HG03432 (cell line): ENCODE data around the gene RAB9A.
"Not testable (repeated sequence)": the region's sequence is repeated elsewhere in the genome, so short reads cannot be mapped to it uniquely, and the experiment has no call there.

Experiments
- ATAC-seq: cut with Tn5 transposase; IDR thresholded peaks from one replicate; pipeline ENCODE4 v1.9.1; 2021; ENCODE audit warnings: mild to moderate bottlenecking, moderate library complexity; ENCODE audit not compliant: unreplicated experiment

Gene RAB9A

GRCh38 chrX:13699183-13699826, 10.4 kb downstream of the RAB9A start:
- ATAC-seq = peak; percentile 67

DNA sequence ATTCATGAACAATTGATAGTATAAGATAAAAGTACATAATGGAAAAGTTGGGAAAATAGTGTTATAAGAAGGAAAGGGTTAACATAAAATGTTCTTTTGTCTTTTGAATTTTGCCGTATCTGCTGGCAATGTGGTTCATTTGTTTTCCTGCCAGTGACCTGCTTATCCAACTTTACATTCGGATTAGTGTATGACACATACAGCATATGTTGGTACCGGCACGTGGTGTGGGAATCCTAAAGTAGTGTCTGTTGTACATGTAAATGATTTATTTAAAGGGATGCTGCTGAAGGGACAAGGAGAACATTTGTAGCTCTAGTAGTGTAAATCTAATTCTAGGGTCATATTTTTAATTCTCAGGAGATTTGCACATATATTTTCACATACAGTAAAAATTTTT, 11.5 kb downstream of the RAB9A start:
- ATAC-seq = no peak

GRCh38 chrX:13702111-13702789, 13.3 kb downstream of the RAB9A start:
- ATAC-seq = no peak

- no peak for ATAC-seq
Measured at GRCh38 chrX:13703135-13703534, 14.2 kb downstream of the RAB9A start.

DNA sequence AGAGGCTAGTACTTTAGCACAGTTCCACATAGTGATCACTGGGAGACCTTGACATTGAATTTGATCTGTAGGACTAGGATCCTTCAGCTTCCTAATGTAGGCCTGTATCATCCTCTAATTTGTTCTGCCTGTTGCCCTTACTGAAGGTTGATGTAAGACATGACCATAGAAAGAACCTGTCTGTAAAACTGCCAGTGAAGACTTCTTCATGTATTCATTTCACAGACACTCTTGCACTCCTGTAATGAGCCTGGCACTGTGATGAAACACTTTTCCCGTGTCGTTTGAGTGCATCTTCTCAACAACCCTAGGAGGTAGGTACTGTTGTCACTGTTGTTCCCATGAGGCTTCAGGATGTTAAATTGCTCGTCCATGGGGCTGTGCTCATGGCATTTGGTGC, 14.7 kb downstream of the RAB9A start:
- ATAC-seq = no peak

GRCh38 chrX:13711141-13711540, 22.2 kb downstream of the RAB9A start:
- no peak for ATAC-seq

DNA sequence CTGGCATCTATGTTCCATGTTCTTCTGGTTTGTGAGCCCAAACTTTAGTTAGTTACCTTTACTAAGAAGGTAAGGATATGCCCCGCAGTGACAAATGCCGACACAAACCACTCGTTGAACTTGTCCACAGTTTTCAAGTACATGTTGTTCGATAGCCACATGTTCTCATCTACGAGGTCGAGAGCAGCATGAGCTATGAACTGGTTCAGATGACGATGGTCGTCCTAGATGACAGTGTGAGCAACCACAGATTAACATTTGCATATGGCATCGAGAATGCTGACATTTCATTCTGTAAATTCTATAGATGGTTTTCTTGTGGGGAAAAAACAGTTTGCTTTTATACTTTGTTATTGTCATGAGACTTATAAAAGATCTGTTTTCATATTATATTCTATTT, 27.5 kb downstream of the RAB9A start:
- no peak for ATAC-seq

DNA sequence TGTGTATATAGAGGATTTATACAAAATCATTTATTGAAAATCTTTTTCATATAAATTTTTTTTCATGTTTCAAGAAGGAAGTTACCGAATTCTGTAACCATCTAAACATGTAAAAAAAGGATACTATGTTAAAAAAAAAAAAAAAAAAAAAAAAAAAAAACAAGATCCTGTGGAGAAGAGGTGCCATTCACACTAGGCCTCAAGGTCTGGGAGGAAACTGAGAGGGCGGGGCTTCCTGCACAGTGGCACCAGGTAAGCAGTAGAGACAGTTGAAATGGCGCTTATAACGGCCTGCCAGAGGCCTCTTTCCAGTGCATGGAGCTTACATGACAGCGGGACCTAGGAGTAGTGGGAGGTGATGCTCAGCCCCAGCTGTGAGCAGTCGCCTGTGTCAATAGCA, 28.0 kb downstream of the RAB9A start:
- ATAC-seq = no peak

DNA sequence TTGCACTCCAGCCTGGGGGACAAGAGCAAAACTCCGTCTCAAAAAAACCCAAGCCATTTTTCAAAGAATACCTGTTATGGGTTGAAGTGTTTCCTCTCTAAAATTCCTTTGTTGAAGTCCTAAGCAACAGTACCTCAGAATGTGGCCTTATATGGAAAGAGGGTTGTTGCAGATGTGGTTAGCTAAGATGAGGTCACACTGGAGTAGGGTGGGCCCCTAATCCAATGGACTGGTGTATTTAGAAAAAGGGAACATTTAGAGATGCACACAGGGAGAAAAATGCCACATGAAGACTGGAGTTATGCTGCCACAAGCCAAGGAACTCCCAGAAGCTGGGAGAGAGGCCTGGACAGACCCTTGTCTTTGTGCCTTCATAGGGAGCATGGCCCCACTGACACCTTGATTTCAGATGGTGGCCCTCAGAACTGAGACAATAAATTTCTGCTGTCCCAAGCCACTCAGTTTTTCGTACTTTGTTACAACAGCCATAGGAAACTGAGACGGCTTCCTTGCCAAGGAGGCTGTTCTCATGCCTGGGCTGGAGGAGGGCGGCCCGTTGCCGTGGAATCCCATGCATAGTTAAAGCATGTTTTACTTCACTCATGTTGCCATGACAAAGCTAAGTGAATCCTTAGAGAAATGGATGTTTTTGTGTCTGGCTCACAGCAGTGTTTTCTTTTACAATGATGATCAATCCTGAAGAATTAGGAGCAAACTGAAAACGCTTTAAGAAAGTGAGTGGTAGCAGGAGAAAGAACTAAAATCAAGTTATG, 29.0 kb downstream of the RAB9A start:
- ATAC-seq = no peak

- ATAC-seq = no peak
Measured at GRCh38 chrX:13719192-13719856, 30.4 kb downstream of the RAB9A start.

GRCh38 chrX:13721371-13721770, 32.4 kb downstream of the RAB9A start:
- no peak for ATAC-seq

- no peak for ATAC-seq
Measured at GRCh38 chrX:13721819-13722519, 33.0 kb downstream of the RAB9A start.

DNA sequence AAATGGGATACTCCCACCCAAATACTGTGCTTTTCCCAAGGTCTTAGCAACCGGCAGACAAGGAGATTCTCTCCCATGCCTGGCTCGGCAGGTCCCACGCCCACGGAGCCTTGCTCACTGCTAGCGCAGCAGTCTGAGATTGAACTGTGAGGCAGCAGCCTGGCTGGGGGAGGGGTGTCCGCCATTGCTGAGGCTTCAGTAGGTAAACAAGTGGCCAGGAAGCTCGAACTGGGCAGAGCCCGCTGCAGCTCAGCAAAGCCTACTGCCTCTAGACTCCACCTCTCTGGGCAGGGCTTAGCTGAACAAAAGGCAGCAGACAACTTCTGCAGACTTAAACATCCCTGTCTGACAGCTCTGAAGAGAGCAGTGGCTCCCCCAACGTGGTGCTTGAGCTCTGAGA, 36.0 kb downstream of the RAB9A start:
- not testable (repeated sequence) for ATAC-seq

DNA sequence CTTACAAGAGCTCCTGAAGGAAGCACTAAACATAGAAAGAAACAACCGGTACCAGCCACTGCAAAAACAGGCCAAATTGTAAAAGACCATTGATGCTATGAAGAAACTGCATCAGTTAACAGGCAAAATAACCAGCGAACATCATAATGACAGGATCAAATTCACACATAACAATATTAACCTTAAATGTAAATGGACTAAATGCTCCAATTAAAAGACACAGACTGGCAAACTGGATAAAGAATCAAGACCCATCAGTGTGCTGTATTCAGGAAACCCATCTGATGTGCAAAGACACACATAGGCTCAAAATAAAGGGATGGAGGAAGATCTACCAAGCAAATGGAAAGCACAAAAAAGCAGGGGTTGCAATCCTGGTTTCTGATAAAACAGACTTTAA, 37.7 kb downstream of the RAB9A start:
- not testable (repeated sequence) for ATAC-seq

DNA sequence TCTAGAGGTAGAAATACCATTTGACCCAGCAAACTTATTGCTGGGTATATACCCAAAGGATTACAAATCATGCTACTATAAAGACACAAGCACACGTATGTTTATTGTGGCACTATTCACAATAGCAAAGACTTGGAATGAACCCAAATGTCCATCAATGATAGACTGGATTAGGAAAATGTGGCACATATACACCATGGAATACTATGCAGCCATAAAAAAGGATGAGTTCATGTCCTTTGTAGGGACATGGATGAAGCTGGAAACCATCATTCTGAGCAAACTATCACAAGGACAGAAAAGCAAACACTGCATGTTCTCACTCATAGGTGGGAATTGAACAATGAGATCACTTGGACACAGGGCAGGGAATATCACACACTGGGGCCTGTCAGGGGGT, 41.6 kb downstream of the RAB9A start:
- ATAC-seq = not testable (repeated sequence)

DNA sequence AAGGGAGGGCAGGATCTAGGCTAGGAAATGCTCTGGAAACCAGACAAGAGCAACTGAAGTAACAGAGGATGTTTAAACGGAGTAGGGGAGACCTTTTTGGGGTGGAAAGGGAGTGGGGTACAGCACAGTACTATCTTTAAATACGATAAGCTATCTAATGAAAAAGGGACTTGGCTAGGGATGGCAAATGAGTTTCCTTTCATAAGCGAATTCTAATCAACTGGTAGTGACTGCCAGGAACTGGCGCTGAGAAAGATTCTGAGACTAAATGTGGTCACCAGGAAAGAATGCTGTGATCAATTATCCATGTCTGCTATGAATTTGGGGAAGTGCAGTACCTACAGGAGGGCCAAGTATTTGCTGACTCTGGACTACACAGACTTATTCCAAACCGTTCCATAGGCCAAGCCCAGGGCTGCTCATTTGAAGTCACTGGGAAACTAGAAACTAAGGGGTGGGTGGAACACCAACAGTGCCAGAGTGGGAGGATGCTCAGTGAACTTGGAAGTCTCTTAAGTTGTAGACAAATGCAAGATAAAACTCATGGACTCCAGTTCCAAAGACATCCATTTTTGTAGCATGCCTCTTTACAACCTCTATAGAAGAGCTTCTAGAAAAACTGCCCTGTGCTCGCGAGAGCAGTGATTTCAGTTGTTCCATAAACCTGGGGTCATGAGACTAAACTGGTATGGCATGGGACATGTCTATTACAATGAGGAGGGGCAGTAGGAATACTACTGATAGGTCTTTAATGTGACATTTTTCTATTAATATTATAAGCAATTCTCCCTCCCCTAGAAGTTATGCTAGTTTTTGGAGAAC, 43.5 kb downstream of the RAB9A start:
- ATAC-seq = no peak

GRCh38 chrX:13733506-13733905, 44.6 kb downstream of the RAB9A start:
- ATAC-seq = no peak

DNA sequence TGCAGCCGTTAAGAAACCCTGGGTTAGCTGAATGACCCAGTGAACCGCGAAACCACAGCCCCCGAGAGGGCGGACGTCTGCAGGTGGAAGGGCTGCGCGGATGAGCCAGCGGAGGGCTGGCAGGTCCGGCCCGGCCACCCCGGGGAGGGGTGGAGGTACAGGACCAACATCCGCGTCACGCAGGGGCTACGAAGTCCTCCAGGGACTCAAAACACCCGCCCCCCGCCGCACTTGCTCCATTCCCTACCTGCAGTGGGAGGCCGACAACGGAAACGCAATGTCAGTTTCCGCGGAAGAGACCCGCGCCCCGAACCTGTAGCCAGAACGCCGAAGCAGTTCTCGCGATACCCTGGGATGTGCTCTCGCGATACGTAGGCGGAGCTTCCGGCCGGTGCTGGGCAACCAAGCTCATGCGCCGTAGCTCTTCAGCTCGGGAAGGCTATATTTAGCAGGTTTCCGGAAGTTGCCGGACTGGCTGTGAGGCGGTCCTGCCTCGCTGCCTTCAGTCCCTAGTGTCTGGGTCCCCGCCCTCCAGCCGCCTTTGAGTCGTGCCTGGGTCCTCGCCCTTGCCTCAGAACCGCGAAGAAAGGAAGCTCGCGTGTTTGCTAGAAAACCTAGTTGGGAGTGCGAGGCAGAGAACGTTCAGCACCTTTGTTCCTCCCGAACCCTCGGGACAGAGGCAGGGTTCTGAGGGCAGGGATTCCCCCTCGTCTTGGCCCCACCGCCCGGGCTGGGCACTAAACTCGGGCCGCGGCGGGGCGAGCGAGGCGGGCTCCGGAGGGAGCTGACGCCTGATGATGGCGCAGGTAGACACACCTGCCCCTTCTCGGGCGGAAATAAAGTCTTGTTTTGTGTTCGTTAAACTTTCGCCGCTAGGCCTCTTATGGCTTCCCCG, 45.6 kb downstream of the RAB9A start, which contains the start of the genes OFD1 and TRAPPC2:
OFD1 (plus strand) TSS at position 471 of the 895 bp plus-strand sequence; CDS start at position 795, 324 bp downstream.
TRAPPC2 (minus strand) TSS at position 343 of the 895 bp plus-strand sequence. CDS start 14,657 bp downstream, outside the sequence.
- peak; percentile 92 for ATAC-seq

- no peak for ATAC-seq
Measured at GRCh38 chrX:13741695-13742094, 52.8 kb downstream of the RAB9A start.
